ENCODE measurements around the gene SALL1. TPM values are rescaled to one million over a fixed set of nuclear protein-coding genes. Genes with fewer than 3 reads are reported as not detected.

The SALL1 gene
- total and polyA plus RNA-seq, 2 of the 13 experiments (the other 11 are each of a cell fraction or from before 2014, with no cell fraction given) = 6.6 to 12.3 TPM

GRCh38 chr16:51151961-51152663 lies 1.0 kb upstream of the SALL1 start:
- under 1% methylated on average over 39 of the region's 56 CpGs for WGBS (ENCODE audit: low lambda C conversion rate)
- intact Hi-C loops (cut with micrococcal nuclease; ENCODE audit: unreplicated experiment) (loop anchor here (1.0 to 5.0 kb wide), 5 partner anchors 31 to 611 kb away; no protein-coding TSS in a partner anchor), in situ Hi-C loops (cut with HindIII; ENCODE audit: extremely low pct_ligation_motif_present, low pct_unique_long_range_greater_than_20kb) (loop anchor here (5.0 kb wide), 1 partner anchor 610 kb away; no protein-coding TSS in a partner anchor)
- peak overlapping the region; percentile 90 to 97 (median 94) for H3K4me3 ChIP-seq (replicated peaks in 1 of 3; ENCODE audit: insufficient read depth in 1 of 3, low read depth in 2 of 3, low read length in 3 of 3)
- peak overlapping the region; percentile 86 for H3K27ac ChIP-seq (ENCODE audit: extremely low read length, insufficient read depth, low read length)
- FAIRE-seq (no peak), DNase-seq (ENCODE audit: low spot score) (peak; percentile 79), ATAC-seq (peak; percentile 84)
- H4K20me1 ChIP-seq (ENCODE audit: insufficient read depth, low read length) = no peaks in the 10 kb centered on the region
- peaks cover 6 to 32% of the 10 kb centered on the region in 2 experiments for H3K27me3 ChIP-seq (ENCODE audit: control insufficient read depth in 1 of 2, insufficient read depth in 2 of 2, low read length in 2 of 2)
- peaks cover 34% of the 10 kb centered on the region for H3K79me2 ChIP-seq (ENCODE audit: insufficient read depth, low read length)
- BruUV-seq (replicated peaks) = no TSS peak
- no peaks in the 10 kb centered on the region for H3K36me3 ChIP-seq (replicated peaks in 1 of 2; ENCODE audit: control insufficient read depth in 1 of 2, insufficient read depth in 2 of 2, low read length in 2 of 2)
- ChIA-PET POLR2A (interaction anchor here (1.0 to 1.4 kb wide), 6 partner anchors 30 to 101 kb away, joined by 3 to 14 read pairs (median 4); no protein-coding TSS in a partner anchor), CTCF (ENCODE audit: low intra/inter-chr PET ratio, low total read pairs) (no interaction called here)
- peak overlapping the region; percentile 90 for H3K4me2 ChIP-seq (ENCODE audit: low read depth, low read length)
- H3K4me1 ChIP-seq (ENCODE audit: insufficient read depth, low read length) = peaks cover 53% of the 10 kb centered on the region
- H3K9me3 ChIP-seq (ENCODE audit: low read length) = no peaks in the 10 kb centered on the region
- peak overlapping the region; percentile 50 for H3K9ac ChIP-seq (ENCODE audit: insufficient read depth, low read depth, low read length)
- no peak overlapping the region for H2AFZ ChIP-seq (ENCODE audit: low read length)
- TF ChIP-seq REPIN1 (CRISPR knock-in tag; IDR thresholded peaks at IDR 0.05; ENCODE audit: borderline replicate concordance, low read depth) (0 out of 2 replicates have a peak, but pooled peaks have one; percentile 17), TBX2 (CRISPR knock-in tag; IDR thresholded peaks at IDR 0.05; ENCODE audit: borderline replicate concordance) (0 out of 2 replicates have a peak, but pooled peaks have one; percentile 34), HMGXB4 (CRISPR knock-in tag; IDR thresholded peaks at IDR 0.05; ENCODE audit: borderline replicate concordance in 1 of 2, low read depth in 1 of 2) (peak; percentile 31 to 35; a peak in 2 of 4 replicates), ZNF746 (CRISPR knock-in tag; IDR thresholded peaks at IDR 0.05) (0 out of 2 replicates have a peak, but pooled peaks have one; percentile 20), ETV5 (CRISPR knock-in tag; IDR thresholded peaks at IDR 0.05; ENCODE audit: borderline replicate concordance) (no peak; the same call in 1 of the 2 replicates), KMT2A (CRISPR knock-in tag; IDR thresholded peaks at IDR 0.05) (0 out of 2 replicates have a peak, but pooled peaks have one; percentile 17), ZNF850 (CRISPR knock-in tag; conservative IDR thresholded peaks at IDR 0.05) (0 out of 2 replicates have a peak, but pooled peaks have one; percentile 50), BCL6 (CRISPR knock-in tag; IDR thresholded peaks at IDR 0.05) (peak; percentile 91), ZNF770 (CRISPR knock-in tag; IDR thresholded peaks at IDR 0.05) (0 out of 2 replicates have a peak, but pooled peaks have one; percentile 11), ZNF740 (CRISPR knock-in tag; IDR thresholded peaks at IDR 0.05) (peak; percentile 73), HNRNPUL1 (IDR thresholded peaks at IDR 0.05; ENCODE audit: low read depth, low read length) (peak; percentile 72), FIP1L1 (IDR thresholded peaks at IDR 0.05; ENCODE audit: borderline replicate concordance, insufficient read depth, low read depth, low read length) (0 out of 2 replicates have a peak, but pooled peaks have one; percentile 35), EHMT2 (IDR thresholded peaks at IDR 0.05; ENCODE audit: borderline replicate concordance, low read depth, low read length) (no peak), HDAC1 (CRISPR knock-in tag; IDR thresholded peaks at IDR 0.05) (0 out of 2 replicates have a peak, but pooled peaks have one; percentile 5), KLF6 (CRISPR knock-in tag; IDR thresholded peaks at IDR 0.05) (peak; percentile 28; the same call in 1 of the 2 replicates), DMAP1 (CRISPR knock-in tag; IDR thresholded peaks at IDR 0.05) (0 out of 2 replicates have a peak, but pooled peaks have one; percentile 21), MTA1 (CRISPR knock-in tag; IDR thresholded peaks at IDR 0.05; ENCODE audit: borderline replicate concordance) (peak; percentile 12; the same call in 1 of the 2 replicates), RNF2 (conservative IDR thresholded peaks at IDR 0.05; ENCODE audit: low read depth) (peak; percentile 63; the same call in 1 of the 2 replicates), RFX5 (IDR thresholded peaks at IDR 0.05; ENCODE audit: low read depth, low read length) (0 out of 2 replicates have a peak, but pooled peaks have one; percentile 19)

Measured in HepG2 (cell line).